GM21515 (cell line): ENCODE measurements around the gene NEGR1.

Experiments used
- ATAC-seq: cut with Tn5 transposase; IDR thresholded peaks from one replicate; pipeline ENCODE4 v1.9.1; 2021; ENCODE audit not compliant: unreplicated experiment

NEGR1 gene

DNA sequence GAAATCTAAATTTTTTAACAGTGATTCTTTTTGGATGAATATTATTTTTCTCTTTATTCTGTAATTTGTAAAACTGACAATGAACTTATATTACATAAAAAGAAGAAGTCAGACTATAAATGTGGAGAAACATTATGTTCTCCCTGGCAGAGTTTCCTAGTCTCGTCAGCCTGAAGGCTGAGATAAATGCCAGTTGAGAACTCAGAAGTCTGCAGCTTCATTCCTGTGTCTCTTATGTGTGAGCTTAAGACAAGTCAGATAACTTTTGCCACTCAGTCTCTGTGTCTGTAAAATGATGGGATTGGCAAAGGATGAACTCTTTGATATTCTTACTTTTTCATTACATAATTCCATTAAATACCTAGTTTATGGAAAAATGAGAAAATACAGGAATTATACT is 632.7 kb downstream of the NEGR1 start:
- no peak for ATAC-seq

DNA sequence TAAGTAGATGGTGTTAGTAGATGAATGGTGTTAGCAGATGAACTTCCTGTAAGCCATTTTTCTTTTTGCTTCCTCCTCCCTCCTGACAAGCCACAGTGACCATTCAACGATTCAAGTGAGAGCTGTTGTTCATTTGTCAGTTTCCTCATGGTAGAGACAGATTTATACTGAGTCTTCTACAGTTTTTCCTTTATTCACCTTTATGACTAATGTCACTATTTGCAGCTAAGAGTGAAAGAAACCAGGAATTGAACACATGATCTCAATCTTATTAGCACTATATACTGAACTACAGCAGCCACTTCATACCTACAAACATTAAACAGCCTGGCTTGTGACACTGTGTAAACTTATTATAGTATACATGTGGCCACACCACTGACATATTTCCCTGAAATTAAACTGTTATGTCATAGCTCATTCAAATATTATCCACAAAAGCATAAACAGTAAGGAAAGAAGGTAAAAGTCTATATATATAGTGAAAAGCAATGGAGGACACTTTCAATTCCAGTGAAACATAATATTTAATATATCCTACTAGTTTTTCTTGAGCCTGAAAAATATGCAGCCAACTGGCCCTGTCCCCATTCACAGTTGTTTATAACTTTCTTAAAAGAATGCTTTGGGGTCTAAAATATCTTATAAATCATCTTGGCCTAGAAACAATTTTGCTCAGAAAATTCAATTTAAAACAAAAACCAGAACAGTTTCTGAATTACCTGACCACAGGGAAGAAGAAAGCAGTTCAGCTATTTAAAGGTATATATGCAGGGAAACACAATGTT is 634.6 kb downstream of the NEGR1 start:
- no peak for ATAC-seq

DNA sequence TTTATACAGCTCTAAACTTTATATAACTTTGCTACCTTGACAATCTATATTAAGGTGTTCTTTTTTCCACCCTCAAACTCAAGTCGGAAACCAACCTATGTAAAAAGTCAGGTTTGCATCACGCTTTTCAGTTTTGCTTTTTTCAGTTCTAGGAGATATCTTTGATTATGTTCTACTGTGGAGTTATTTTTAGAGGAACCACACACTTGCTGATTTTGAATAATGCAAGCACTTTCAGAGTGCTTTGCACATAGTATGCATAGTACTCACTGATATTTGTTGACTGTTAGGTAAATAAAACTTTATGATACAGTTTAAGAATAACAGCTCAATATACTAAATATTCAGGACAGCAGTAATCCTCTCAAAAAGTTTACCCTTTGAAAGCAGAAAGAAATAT is 637.3 kb downstream of the NEGR1 start:
- no peak for ATAC-seq

DNA sequence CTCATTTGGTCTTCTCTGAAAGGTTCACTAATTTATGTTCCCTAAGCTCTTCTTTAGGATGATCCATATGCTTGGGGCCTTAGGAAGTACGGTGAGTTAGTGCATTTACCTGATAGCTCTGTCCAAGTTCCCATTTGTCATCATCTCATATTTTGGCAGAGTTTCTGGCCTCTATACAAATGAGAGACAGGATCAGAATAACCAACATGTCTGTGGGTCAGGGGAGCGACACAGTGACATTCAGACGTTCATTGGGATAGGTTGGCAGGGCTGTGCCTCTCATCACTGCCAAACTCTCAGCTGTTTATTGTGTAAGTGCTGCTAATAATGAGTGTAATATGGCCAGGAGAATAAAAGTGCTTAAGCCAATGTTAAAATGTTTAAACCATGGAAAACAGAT is 640.4 kb downstream of the NEGR1 start:
- ATAC-seq, result no peak

DNA sequence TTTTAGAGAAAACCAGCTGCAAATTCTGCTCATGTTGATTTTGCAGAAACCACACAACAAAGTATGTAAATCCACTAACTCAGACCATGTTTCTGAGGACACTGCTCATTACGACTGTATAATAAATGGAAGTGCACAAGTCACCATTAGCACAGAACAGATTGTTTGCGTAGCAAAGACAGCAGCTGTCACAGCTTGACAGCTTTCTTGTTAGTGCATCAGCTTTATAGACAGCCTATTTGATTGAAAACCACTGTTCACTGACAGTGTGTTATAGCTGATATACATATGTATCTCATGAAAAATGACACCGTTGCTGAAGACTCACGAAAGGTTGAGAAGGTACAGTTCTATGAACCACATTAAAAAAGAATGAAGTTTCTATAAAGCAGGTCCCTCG is 641.3 kb downstream of the NEGR1 start:
- no peak for ATAC-seq

DNA sequence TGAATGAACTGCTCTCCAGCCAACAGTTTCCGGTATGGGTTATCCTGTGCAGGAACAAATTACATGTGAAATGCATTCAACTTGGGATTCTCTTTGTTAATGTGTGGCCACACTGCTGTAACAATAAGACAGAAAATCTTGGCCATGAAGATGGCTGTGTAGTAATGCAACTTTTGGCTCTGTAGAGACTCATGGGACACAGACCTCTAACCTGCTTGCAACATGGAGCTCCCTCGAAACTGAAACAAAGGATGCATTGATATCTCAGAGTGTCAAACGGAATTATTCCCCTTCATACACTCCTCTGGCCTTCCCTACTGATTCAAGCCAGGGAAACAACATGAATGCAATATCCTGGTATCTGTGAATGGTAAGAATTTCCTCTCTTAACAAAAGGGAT is 642.2 kb downstream of the NEGR1 start:
- ATAC-seq, result no peak

DNA sequence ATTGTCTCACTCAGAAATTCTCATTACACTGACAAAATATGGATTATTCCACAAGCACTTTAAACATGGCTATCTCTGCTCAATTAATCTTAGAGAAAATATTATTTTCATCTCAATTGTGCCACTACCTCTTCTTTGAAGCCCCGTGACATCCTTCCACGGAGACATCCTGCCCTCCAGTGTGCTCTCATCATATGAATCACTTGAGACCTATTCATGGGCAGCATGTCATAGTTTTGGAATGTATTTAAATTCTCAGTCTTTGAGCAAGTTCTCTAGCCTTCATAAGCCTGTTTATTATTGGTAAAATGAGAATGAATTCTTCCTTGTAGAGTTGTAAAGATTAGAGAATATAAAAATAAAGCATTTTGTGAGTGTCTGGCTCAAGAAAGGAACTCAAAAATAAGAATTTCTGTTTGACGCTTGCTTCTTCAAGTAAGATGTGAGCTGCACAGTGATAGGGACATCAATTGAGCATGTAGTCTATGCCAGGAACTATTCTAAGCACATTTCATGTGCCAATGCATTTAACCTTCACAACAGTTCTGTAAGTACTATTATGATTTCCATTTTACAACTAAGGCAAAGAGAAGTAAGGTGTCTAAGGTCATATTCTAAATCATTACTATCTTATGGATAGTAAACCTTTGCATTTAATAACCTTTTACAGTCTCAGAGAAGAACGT is 644.1 kb downstream of the NEGR1 start:
- no peak for ATAC-seq

DNA sequence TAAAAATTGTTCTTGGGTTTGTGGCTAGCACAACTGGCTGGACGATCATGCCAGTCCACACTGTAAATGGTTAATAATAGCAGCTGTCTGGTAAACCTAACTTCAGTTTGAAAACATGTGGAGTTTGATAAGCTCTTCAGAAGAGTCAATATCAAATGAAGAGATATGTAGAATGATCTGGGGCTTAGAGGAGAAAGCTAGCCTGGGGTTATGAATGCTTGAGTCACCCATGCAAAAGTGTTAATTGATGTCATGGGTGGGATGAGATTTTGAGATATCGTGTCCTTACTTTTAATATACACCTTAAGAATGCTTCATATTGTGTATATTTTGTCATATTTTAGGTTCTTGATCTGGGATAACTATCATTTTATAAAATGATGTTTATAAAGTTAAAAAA is 646.8 kb downstream of the NEGR1 start:
- no peak for ATAC-seq

DNA sequence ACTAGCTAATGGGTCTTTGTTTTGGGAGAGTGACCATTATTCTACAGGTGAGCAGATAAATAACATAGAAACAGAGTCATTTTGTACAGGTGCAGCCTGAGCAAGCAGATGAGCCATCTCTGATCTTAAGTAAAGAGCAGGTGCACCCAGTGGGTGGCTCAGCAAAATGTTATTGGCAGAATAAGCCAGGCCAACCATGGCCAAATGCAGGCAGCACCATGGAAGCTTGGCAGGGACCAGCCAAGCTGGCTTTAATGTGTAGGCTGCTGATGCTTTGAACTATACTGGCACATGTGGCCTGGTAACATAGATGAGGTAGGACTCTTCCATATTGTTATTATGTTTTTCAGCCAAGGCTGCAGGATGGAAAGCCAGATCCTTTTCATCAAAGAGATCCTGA is 648.2 kb downstream of the NEGR1 start:
- ATAC-seq, result no peak

DNA sequence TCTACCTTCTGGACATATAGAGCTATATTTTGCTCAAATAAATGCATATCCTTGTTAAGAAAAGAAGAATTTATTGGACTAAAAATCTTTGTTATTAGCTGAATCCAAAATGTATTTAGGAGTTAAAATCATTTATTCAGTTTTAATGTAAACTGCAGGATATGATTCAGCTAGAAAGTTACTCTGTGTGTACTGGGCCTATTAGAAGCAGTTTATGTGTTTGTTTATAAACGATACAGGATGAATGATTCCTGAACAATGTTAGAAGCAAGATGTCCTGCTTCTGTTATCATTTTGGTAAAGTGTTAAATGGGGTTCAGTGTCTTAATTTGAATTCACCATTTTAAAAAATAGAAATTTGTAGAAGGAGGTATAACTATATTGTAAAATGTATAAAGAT is 652.3 kb downstream of the NEGR1 start:
- ATAC-seq, result no peak

DNA sequence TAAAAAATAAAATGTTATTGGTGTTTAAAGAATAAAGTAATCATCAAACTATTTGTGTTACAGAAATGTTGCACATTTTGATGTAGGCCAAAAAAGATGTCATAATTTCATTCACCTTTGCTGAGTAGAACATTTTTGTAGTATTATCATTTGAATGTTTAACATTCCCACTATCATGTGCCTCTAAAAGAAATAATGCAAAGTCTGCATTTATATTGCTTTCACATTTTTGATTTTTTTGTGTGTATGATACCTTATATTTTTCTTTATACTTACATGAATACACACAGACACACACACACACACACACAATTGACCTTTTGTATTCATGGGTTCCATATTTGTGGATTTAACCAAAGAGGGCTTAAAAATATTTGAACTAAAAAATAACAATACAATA is 657.3 kb downstream of the NEGR1 start:
- ATAC-seq, result no peak

DNA sequence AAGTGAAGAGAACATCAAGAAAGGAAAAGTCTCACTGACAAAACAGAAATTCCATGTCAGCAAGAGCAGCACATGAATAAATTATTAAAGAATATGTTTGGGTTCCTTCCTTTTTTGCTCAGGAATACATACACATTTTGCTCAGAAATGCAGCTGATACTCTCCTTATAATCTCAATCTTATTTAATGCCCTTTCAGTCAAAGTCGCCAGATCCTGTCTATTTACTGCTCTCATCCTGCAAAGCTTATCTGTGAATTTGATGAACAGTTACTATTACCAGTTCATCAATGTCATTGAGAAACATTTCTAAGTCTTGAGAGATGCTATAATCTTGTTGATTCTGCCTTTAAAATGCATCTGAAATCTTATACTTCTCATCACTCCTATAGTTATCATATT is 658.5 kb downstream of the NEGR1 start:
- no peak for ATAC-seq

DNA sequence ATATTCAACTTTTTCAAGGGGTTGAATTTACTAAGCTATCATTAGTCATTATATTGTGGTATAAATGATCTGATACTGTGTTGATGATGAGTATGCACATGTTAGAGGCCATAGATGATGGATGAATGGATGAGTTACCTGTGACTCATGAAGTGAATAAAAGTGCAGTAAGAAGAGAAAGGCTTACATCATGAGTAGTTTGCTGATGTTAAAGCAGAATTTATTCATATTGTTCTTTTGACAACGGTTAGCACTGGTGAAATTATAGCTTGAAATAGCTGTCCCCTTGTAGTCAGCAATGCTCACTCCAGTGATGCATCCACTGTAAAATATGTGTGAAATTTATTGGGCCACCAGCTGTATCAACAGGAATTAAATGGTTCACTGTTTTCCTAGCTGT is 660.6 kb downstream of the NEGR1 start:
- no peak for ATAC-seq

DNA sequence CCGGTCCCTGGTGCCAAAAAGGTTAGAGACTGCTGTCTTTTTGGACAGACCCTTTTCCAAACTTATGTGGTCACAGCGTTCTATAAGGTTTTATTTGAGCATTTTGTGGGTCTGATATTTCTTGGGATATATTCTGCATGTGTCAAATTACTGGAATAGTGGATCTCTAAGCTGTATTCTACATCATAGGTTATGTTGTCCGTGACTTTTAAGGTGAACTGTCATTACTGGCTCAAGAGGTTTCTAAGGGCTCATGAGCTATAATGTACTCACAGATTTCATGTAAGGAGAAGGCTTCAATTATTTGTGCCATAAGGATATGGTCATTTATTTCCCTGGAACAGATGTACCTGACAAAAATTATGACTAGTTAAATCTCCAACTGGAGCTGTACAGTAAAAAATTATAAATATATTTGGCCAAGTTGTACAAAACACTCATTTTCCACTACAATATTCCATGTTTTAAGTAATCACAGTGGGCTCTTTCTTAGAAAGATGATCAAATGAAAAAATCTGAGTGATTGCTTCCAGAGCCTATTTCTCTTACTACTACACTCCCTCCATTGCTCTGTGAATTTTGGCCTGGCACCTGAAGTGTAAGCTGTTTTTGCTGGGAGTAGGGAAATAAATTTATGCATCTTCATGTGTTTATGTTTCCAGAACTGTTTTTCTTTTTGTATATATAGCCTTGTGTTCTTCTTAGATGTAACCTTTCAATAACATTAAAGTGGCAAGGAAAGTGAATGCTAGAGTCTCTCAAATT is 663.4 kb downstream of the NEGR1 start:
- no peak for ATAC-seq

DNA sequence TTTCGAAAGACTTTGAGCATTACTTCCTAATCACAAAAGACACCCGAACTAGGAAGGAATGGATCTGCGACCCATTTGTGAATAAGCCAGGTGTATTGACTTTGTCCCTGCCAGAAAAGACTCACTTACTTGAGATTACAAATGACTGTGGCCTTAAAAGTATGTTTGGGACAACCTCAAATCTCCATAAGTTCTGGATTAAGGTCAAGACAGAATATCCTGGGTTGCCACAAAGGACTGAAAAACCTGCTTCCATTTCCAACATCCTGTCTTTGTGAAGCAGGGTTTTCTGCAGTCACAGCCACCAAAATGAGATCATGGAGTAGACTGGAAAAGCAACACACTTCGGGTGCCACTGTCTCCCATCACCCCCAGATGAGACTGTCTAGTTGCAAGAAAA is 664.1 kb downstream of the NEGR1 start:
- ATAC-seq, result no peak

DNA sequence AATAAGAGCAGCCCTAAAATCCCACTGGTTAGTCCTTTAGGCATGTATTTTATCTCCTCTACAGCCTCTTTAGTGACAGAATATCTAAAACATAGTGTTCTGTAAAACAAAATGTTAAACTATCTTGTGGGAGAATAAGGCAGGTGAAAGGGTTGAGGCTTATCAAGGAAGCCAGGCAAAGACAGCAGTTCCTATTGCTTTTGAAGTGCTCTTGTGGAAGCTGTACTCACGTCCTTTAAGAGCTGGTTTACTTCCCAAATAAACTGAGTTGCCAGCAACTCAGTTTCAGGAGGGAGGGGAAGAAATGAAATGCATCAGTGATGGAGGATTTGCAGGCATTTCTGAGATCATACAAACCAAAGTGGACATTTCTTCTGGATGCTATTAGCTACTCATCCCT is 671.9 kb downstream of the NEGR1 start:
- ATAC-seq, result no peak

DNA sequence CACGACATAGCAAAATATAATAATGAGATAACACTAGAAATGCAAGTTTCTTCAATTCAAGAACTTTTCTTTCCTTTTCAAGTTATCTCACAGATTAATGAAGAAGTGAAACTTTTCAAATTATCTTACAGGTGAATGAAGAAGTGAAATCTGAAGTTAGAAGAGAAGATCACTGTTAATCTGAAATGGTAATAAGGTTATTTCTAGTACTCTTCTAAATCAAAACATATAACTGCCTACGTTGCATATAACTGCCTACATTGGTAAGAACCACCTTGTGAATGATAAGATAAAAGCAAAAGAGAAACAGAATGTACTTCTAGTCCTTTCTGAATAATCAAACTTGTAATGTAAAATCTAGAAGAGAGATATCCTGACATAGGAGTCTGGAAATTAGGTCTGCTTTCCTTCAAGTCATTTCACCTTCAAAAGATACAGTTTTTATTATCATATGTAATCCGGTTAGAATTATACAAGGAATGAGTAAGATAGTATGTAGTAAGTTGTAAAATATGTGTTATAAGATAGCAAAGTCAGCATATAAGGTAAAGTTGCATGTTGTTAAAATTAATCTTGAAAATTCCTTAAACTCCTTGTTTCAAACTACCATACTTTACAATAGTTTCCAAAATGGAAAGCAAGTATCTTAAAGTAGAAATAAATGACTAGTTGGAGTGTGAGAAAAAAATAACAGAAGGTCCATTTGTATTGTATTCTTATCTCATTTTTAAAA is 679.1 kb downstream of the NEGR1 start:
- no peak for ATAC-seq

DNA sequence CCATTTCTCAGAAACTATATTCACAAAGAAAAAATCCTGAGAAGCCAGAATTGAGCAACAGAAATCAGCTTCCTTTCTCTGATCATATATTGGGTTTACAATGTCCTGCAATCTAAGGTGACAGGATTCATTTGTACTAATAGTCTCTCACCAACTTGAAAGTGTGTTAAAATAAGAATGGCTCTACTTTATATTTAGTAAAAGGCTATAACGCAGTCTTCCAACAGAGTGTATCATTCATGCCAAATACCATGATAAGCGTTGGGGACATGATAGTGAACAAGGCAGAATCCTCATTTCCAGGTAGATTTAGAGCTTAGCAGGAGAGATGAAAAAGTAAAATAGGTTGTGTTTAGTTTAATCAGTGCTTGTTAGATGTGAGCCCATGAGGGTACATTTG is 682.3 kb downstream of the NEGR1 start:
- no peak for ATAC-seq

DNA sequence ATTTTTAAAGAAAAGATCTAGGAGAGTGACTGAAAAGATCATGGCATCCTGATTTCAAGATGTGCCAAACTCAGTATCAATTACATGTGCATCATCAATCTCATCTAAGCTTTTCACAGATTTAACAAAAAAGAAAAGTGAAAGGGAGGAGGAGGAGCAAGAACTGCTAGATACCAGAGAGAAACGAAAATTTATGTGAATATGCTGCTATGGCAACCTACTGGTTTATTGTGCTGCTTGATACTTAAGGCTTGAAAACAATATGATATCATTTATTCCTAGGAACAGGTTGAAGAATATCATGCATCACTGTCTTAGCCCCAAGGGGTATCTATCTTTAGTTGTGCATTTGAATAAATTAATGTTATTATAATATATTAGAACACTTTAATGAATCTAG is 683.0 kb downstream of the NEGR1 start:
- no peak for ATAC-seq

DNA sequence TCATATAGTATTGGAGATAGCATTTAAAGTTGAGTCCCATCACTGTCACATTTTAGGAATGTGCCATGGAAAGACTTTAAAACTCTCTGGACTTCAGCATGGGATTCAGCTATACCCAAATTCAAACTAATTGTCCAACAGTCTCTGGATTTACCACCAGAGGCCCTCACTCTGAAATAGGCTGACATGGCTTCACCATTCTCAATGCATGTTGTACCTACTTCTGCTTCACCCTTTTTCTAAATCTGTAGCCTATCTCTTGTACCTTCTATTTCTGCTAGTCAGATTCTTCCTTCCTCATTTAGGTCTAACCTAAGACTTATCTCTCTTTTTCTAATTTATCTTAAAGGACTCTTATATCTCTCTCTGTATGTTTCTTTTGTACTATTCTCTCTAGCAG is 688.8 kb downstream of the NEGR1 start:
- no peak for ATAC-seq

DNA sequence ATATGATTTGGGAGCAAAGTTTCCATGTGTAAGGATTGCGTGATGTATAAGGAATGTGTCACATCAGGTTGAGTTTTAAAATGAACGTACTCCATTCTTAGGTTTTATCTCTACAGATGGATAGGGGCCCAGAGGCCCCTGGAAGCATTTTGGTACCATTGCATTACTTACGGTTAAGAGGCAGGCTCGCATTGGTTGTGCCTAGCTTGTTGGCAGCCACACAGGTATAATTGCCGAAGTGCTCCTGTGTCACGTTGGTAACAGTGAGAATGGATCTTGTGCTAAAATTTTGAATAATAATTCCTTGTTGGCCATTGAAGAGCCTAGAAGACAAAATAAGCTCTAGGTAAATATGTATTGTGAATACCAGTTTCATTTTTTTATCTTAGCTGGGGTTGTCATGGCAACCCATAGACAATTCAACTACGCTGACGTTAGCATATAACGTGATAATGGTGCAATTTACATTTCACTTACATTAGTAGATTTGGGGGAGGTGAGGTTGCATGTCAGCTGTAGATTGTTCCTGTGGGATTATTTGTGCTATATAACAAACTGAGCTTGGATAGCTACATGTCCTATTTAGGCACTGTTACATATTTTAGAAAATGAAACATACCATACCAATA is 689.6 kb downstream of the NEGR1 start:
- no peak for ATAC-seq
